GM19372 (cell line): ENCODE data around the gene PGGT1B.

Experiments
- ATAC-seq: cut with Tn5 transposase; IDR thresholded peaks from one replicate; pipeline ENCODE4 v1.9.1; 2021; ENCODE audit warnings: mild to moderate bottlenecking, low read depth, moderate library complexity; ENCODE audit not compliant: unreplicated experiment

Gene PGGT1B

GRCh38 chr5:115186794-115187193 lies 75.9 kb downstream of the PGGT1B start:
- no peak for ATAC-seq

GRCh38 chr5:115184770-115185169 lies 77.9 kb downstream of the PGGT1B start:
- no peak for ATAC-seq

- no peak for ATAC-seq
Measured at GRCh38 chr5:115181757-115182156, 80.9 kb downstream of the PGGT1B start.

- peak; percentile 71 for ATAC-seq
Measured at GRCh38 chr5:115180165-115180709, 82.4 kb downstream of the PGGT1B start.

GRCh38 chr5:115179394-115180164 lies 83.1 kb downstream of the PGGT1B start:
- peak; percentile 26 for ATAC-seq

GRCh38 chr5:115179030-115179393 lies 83.7 kb downstream of the PGGT1B start:
- no peak for ATAC-seq

GRCh38 chr5:115170929-115171510 lies 91.7 kb downstream of the PGGT1B start:
- ATAC-seq: no peak

- peak; percentile 49 for ATAC-seq
Measured at GRCh38 chr5:115170134-115170928, 92.3 kb downstream of the PGGT1B start.

GRCh38 chr5:115169487-115170133 lies 93.1 kb downstream of the PGGT1B start, which contains the start of gene TRIM36:
TRIM36 (minus strand) TSS chr5:115169908; CDS start chr5:115169634, 274 bp downstream.
- ATAC-seq: peak; percentile 95

- peak; percentile 7 for ATAC-seq
Measured at GRCh38 chr5:115168829-115169486, 93.7 kb downstream of the PGGT1B start.

- ATAC-seq: no peak
Measured at GRCh38 chr5:115166744-115167393, 95.8 kb downstream of the PGGT1B start.

GRCh38 chr5:115165790-115166189 lies 96.9 kb downstream of the PGGT1B start:
- no peak for ATAC-seq

- ATAC-seq: no peak
Measured at GRCh38 chr5:115160975-115161475, 101.7 kb downstream of the PGGT1B start.
